22Rv1 (cell line): ENCODE results near the gene ATXN10.

Source experiments
- ZFX ChIP-seq: fragments of 450-650 bp; IDR thresholded peaks from 2 replicates; pipeline ENCODE4 v1.6.1; 2017; ENCODE audit warnings: antibody characterized with exemption, borderline replicate concordance
- TF ChIP-seq, protein P1 (sequence below): fragments of 450-650 bp; IDR thresholded peaks from 2 replicates; pipeline ENCODE4 v1.5.1; 2017; ENCODE audit warnings: mild to moderate bottlenecking

GRCh38 chr22:45632791-45633515, 38.7 kb upstream of the ATXN10 start:
- TF ChIP-seq, protein P1, sequence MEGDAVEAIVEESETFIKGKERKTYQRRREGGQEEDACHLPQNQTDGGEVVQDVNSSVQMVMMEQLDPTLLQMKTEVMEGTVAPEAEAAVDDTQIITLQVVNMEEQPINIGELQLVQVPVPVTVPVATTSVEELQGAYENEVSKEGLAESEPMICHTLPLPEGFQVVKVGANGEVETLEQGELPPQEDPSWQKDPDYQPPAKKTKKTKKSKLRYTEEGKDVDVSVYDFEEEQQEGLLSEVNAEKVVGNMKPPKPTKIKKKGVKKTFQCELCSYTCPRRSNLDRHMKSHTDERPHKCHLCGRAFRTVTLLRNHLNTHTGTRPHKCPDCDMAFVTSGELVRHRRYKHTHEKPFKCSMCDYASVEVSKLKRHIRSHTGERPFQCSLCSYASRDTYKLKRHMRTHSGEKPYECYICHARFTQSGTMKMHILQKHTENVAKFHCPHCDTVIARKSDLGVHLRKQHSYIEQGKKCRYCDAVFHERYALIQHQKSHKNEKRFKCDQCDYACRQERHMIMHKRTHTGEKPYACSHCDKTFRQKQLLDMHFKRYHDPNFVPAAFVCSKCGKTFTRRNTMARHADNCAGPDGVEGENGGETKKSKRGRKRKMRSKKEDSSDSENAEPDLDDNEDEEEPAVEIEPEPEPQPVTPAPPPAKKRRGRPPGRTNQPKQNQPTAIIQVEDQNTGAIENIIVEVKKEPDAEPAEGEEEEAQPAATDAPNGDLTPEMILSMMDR = no peak
- no peak for TF ChIP-seq ZFX
